Prostate gland (tissue), 2 donors: ENCODE results near the gene NSMCE1.

Source experiments
- CTCF ChIP-seq, 4 experiments: fragments of 200-600 bp in 2 of 4; fragments of 450-650 bp in 2 of 4; sonication (generic) in 2 of 4; IDR thresholded peaks; 1 replicate in 3 of 4; 2 replicates in 1 of 4; pipeline ENCODE4 v1.5.1; 2016 to 2019; ENCODE audit warnings: antibody characterized with exemption in 4 of 4, mild to moderate bottlenecking in 2 of 4, moderate library complexity in 2 of 4
- POLR2A ChIP-seq: fragments of 450-650 bp; IDR thresholded peaks from one replicate; pipeline ENCODE4 v1.6.1; 2016; ENCODE audit warnings: antibody characterized with exemption, mild to moderate bottlenecking
- POLR2AphosphoS5 ChIP-seq: sonication (generic); formaldehyde crosslinking; IDR thresholded peaks from one replicate; pipeline ENCODE4 v1.6.1; 2017; ENCODE audit warnings: antibody characterized with exemption

- TF ChIP-seq CTCF (IDR thresholded peaks at IDR 0.05), result no peak
- no peak for TF ChIP-seq POLR2AphosphoS5
- TF ChIP-seq POLR2A, result no peak
Observed at GRCh38 chr16:27232061-27232900, 36.3 kb downstream of the NSMCE1 start.
